Cardiac muscle cell (in vitro differentiated cells and primary cell): ENCODE results near the gene CLEC3B. TPM values are rescaled to one million over a fixed set of nuclear protein-coding genes. Genes with fewer than 3 reads are reported as not detected.
A peak's percentile ranks its signal among the peaks of the same experiment; 100 is the strongest.

ENCODE experiments used
- DNase-seq, 2 donors: peaks; one replicate each; pipeline versions ENCODE4 v3.0.0 to v3.0.0-alpha.2; 2010 to 2017; ENCODE audit warnings: low read depth in 1 of 2, low spot score in 1 of 2
- H3K27ac ChIP-seq: fragments of 200-600 bp; sonication (generic); 2 replicates; pipeline ENCODE4 v1.5.1; 2016
- H3K27me3 ChIP-seq: fragments of 200-600 bp; sonication (generic); 2 replicates; pipeline ENCODE4 v1.6.0; 2016; ENCODE audit warnings: control low read depth
- H3K36me3 ChIP-seq: fragments of 200-600 bp; sonication (generic); 2 replicates; pipeline ENCODE4 v1.5.1; 2016; ENCODE audit warnings: control low read depth
- H3K4me1 ChIP-seq: fragments of 200-600 bp; sonication (generic); 2 replicates; pipeline ENCODE4 v1.8.1; 2017; ENCODE audit warnings: low read depth, mild to moderate bottlenecking, mixed run types
- H3K4me3 ChIP-seq: fragments of 200-600 bp; sonication (generic); 2 replicates; pipeline ENCODE4 v1.5.1; 2016; ENCODE audit warnings: mild to moderate bottlenecking
- H3K9me3 ChIP-seq: fragments of 200-600 bp; sonication (generic); 2 replicates; pipeline ENCODE4 v1.5.1; 2017; ENCODE audit warnings: low read depth, mild to moderate bottlenecking, control low read depth
- CTCF ChIP-seq: IDR thresholded peaks from 2 replicates; pipeline ENCODE4 v1.5.1; 2012; ENCODE audit warnings: low read depth, mild to moderate bottlenecking, low read length
- polyA plus RNA-seq: library from polyadenylated mRNA; unstranded; fragments of >200 nt; fragmentation: Nextera tagmentation; extraction: Ambion mirVana; gene quantifications from 2 replicates; pipeline ENCODE4 v1.2.1, GENCODE V29; 2016
- total RNA-seq: library from RNA; depleted of rRNA; stranded (reverse); fragments of >200 nt; gene quantifications from 2 replicates; pipeline ENCODE4 v1.2.3, GENCODE V29; 2016

The CLEC3B gene
- total and polyA plus RNA-seq, 2 experiments from 2014 or later: 0.21 to 1.3 TPM

GRCh38 chr3:44992555-44993470 lies 33.3 kb upstream of the CLEC3B start:
- H3K9me3 ChIP-seq: no peaks in the 10 kb centered on the region
- no peak overlapping the region for H3K27ac ChIP-seq
- H3K27me3 ChIP-seq: no peaks in the 10 kb centered on the region
- peak; percentile 81 for TF ChIP-seq CTCF
- no peaks in the 10 kb centered on the region for H3K4me1 ChIP-seq
- peak; percentile 38 to 43 for DNase-seq
- no peak overlapping the region for H3K4me3 ChIP-seq
- H3K36me3 ChIP-seq: peaks cover 14% of the 10 kb centered on the region

- Histone ChIP-seq H3K4me3 (no peak overlapping the region), H3K36me3 (peaks cover 17% of the 10 kb centered on the region), H3K4me1 (no peaks in the 10 kb centered on the region), H3K9me3 (no peaks in the 10 kb centered on the region), H3K27me3 (no peaks in the 10 kb centered on the region), H3K27ac (no peak overlapping the region)
- no peak for TF ChIP-seq CTCF
- peak in 1 of 2 donors; percentile 47 for DNase-seq
Observed at GRCh38 chr3:44993471-44994205, 32.5 kb upstream of the CLEC3B start.

- Histone ChIP-seq H3K27ac (no peak overlapping the region), H3K27me3 (no peaks in the 10 kb centered on the region), H3K4me3 (no peak overlapping the region), H3K4me1 (no peaks in the 10 kb centered on the region), H3K9me3 (no peaks in the 10 kb centered on the region), H3K36me3 (peaks cover 23% of the 10 kb centered on the region)
- peak in 1 of 2 donors; percentile 77 for DNase-seq
- TF ChIP-seq CTCF: no peak
Observed at GRCh38 chr3:44995142-44995770, 30.8 kb upstream of the CLEC3B start.

- TF ChIP-seq CTCF: no peak
Observed at GRCh38 chr3:44996556-44996969, 29.5 kb upstream of the CLEC3B start.

GRCh38 chr3:44999782-45000181 lies 26.3 kb upstream of the CLEC3B start:
- H3K4me1 ChIP-seq: no peaks in the 10 kb centered on the region
- no peaks in the 10 kb centered on the region for H3K27me3 ChIP-seq
- no peak overlapping the region for H3K27ac ChIP-seq
- H3K9me3 ChIP-seq: no peaks in the 10 kb centered on the region
- no peak overlapping the region for H3K4me3 ChIP-seq
- H3K36me3 ChIP-seq: peaks cover 40% of the 10 kb centered on the region
- no peak for DNase-seq
- no peak for TF ChIP-seq CTCF

More at GRCh38 chr3:44996556-44996969, 29.5 kb upstream of the CLEC3B start:
- Histone ChIP-seq H3K4me3 (no peak overlapping the region), H3K4me1 (no peaks in the 10 kb centered on the region), H3K36me3 (peaks cover 31% of the 10 kb centered on the region), H3K27me3 (no peaks in the 10 kb centered on the region), H3K27ac (no peak overlapping the region), H3K9me3 (no peaks in the 10 kb centered on the region)
- DNase-seq: no peak
